Psoas muscle (tissue), 8 donors: ENCODE measurements around the gene TLE2. TPM values are rescaled to one million over a fixed set of nuclear protein-coding genes. Genes with fewer than 3 reads are reported as not detected.
"Not testable (repeated sequence)": the region's sequence is repeated elsewhere in the genome, so short reads cannot be mapped to it uniquely, and the experiment has no call there.

Source experiments
- ATAC-seq, 4 donors: fragments of 200-7000 bp; cut with Tn5 transposase; one replicate each; pipeline ENCODE4 v1.9.1; 2020; ENCODE audit warnings: moderate library complexity in 3 of 4, mild to moderate bottlenecking in 2 of 4
- DNase-seq, 2 donors: peaks; one replicate each; pipeline ENCODE4 v3.0.0-alpha.2; 2020
- H3K27ac ChIP-seq: fragments of 200-600 bp; one replicate; pipeline ENCODE4 v1.8.0; 2022
- H3K27me3 ChIP-seq, 3 donors: fragments of 200-600 bp in 1 of 3; one replicate each; pipeline versions ENCODE4 v1.6.1 to v1.8.0; 2013 to 2022; ENCODE audit warnings: low read length in 2 of 3, mild to moderate bottlenecking in 2 of 3, moderate library complexity in 1 of 3; ENCODE audit not compliant: insufficient read depth in 3 of 3
- H3K36me3 ChIP-seq, 2 donors: fragments of 200-600 bp in 1 of 2; one replicate each; pipeline versions ENCODE4 v1.6.1 to v1.8.0; 2013 to 2022; ENCODE audit warnings: low read depth in 1 of 2, mild to moderate bottlenecking in 1 of 2, moderate library complexity in 1 of 2; ENCODE audit not compliant: insufficient read depth in 1 of 2
- H3K4me1 ChIP-seq: fragments of 200-600 bp; one replicate; pipeline ENCODE4 v1.8.0; 2022
- H3K4me3 ChIP-seq: fragments of 200-600 bp; one replicate; pipeline ENCODE4 v1.8.0; 2022; ENCODE audit warnings: mild to moderate bottlenecking
- H3K9me3 ChIP-seq: fragments of 200-600 bp; one replicate; pipeline ENCODE4 v1.8.0; 2022
- CTCF ChIP-seq: fragments of 200-600 bp; IDR thresholded peaks from one replicate; pipeline ENCODE4 v1.8.0; 2022; ENCODE audit warnings: antibody characterized with exemption
- WGBS, 3 donors: extraction: QIAGEN DNeasy Blood & Tissue Kit; methylation state at CpG; one replicate each; pipeline versions ENCODE4 v1.1.6 to v1.1.7; 2013; 5-methylcytosine and 5-hydroxymethylcytosine counted together
- intact Hi-C, 2 donors: fragments of 100-400 bp; cut with DNase I; formaldehyde crosslinking; loops; one replicate each; pipeline versions ENCODE4 v1.11.0 to v1.14.2; 2022
- polyA plus RNA-seq, 3 donors: library from polyadenylated mRNA; stranded (reverse); fragments of 200-250 nt; gene quantifications; one replicate each; pipeline ENCODE4 v1.2.3, GENCODE V29; 2013
- total RNA-seq, 4 donors: library from RNA; stranded (reverse); fragmentation: NEBNext Ultra II Directional in 2 of 4; extraction: Animal tissue kit (Norgen Biotek cat#: 25700) in 2 of 4; gene quantifications; one replicate each; pipeline versions ENCODE4 v1.2.1 to v1.2.4, GENCODE V29; 2021 to 2023
- donor health status: healthy with polysubstance abuse.
- donor health status: DM: no; HTN: no; CAD: no; lungs with moderate emphysema.
- donor health status: Bipolar disorder and iron deficiency.
- donor health status: healthy.
- donor health status: DM: yes; HTN: yes; CAD: no.
- donor health status: DM: no; HTN: no; CAD: no.
- donor health status: DM: no; HTN: no; CAD: no.
- donor health status: DM: yes; HTN: yes; CAD: no.

The TLE2 gene
- total and polyA plus RNA-seq, 7 donors = 23.5 to 42.5 (median 33.6) TPM

- intact Hi-C loops = loop anchor here in 1 of 2 donors (5.0 kb wide), 1 partner anchor 137 kb away; no protein-coding TSS in a partner anchor
- no peaks in the 10 kb centered on the region for H3K9me3 ChIP-seq
- ATAC-seq (no peak), DNase-seq (no peak)
- H3K4me3 ChIP-seq = no peak overlapping the region
- no peaks in the 10 kb centered on the region for H3K36me3 ChIP-seq
- no peaks in the 10 kb centered on the region for H3K27me3 ChIP-seq
- peak overlapping the region; percentile 72 for H3K27ac ChIP-seq
- no peak for TF ChIP-seq CTCF
- peaks cover 5% of the 10 kb centered on the region for H3K4me1 ChIP-seq
- WGBS, 3 donors = 71 to 80% (median 77%) methylated on average over 9 of the region's 9 CpGs
Observed at GRCh38 chr19:2970201-2970835, 58.8 kb downstream of the TLE2 start.

- TF ChIP-seq CTCF = no peak
- ATAC-seq (peak in 1 of 4 donors; percentile 32), DNase-seq (peak in 1 of 2 donors; percentile 79)
- Histone ChIP-seq H3K27ac (peak overlapping the region; percentile 56), H3K36me3 (no peaks in the 10 kb centered on the region), H3K4me3 (no peak overlapping the region), H3K4me1 (peaks cover 4% of the 10 kb centered on the region), H3K9me3 (no peaks in the 10 kb centered on the region), H3K27me3 (no peaks in the 10 kb centered on the region)
- 27 to 41% (median 39%) methylated on average over 5 of the region's 5 CpGs for WGBS, 3 donors
- intact Hi-C loops = no loop called here
Observed at GRCh38 chr19:2969104-2969504, 60.0 kb downstream of the TLE2 start.

- no peak overlapping the region for H3K4me3 ChIP-seq
- intact Hi-C loops = no loop called here
- H3K4me1 ChIP-seq = peaks cover 4% of the 10 kb centered on the region
- no peaks in the 10 kb centered on the region for H3K9me3 ChIP-seq
- no peak for TF ChIP-seq CTCF
- H3K27me3 ChIP-seq = no peaks in the 10 kb centered on the region
- WGBS, 3 donors = 74 to 83% (median 77%) methylated on average over 8 of the region's 8 CpGs
- ATAC-seq (no peak), DNase-seq (no peak)
- no peaks in the 10 kb centered on the region for H3K36me3 ChIP-seq
- H3K27ac ChIP-seq = no peak overlapping the region
Observed at GRCh38 chr19:2967972-2968371, 61.1 kb downstream of the TLE2 start.

GRCh38 chr19:2964874-2965273 is 64.2 kb downstream of the TLE2 start:
- H3K36me3 ChIP-seq = no peaks in the 10 kb centered on the region
- DNase-seq (no peak), ATAC-seq (no peak)
- H3K9me3 ChIP-seq = no peaks in the 10 kb centered on the region
- peaks cover 4% of the 10 kb centered on the region for H3K4me1 ChIP-seq
- 93 to 97% (median 97%) methylated on average over 4 to 5 of the region's 5 CpGs for WGBS, 3 donors
- no peaks in the 10 kb centered on the region for H3K27me3 ChIP-seq
- no peak overlapping the region for H3K27ac ChIP-seq
- intact Hi-C loops = no loop called here
- no peak for TF ChIP-seq CTCF
- no peak overlapping the region for H3K4me3 ChIP-seq

- ATAC-seq, H3K27ac ChIP-seq: not testable (repeated sequence)
- WGBS, 3 donors = 82 to 85% (median 84%) methylated on average over 12 of the region's 12 CpGs
Observed at GRCh38 chr19:2963631-2964030, 65.4 kb downstream of the TLE2 start.

More at GRCh38 chr19:2963631-2964030, 65.4 kb downstream of the TLE2 start:
- H3K9me3 ChIP-seq, H3K27me3 ChIP-seq, intact Hi-C loops, H3K4me1 ChIP-seq, DNase-seq, H3K36me3 ChIP-seq, H3K4me3 ChIP-seq: not testable (repeated sequence)
